Activated CD4-positive, CD25-positive, alpha-beta regulatory T cell treated with anti-CD3 and anti-CD28 coated beads, Interleukin-2, amount 50 U/mL, for 24 hours (primary cell): Measurements from ENCODE around the gene DPF3.
A peak's percentile ranks its signal among the peaks of the same experiment; 100 is the strongest.

Source experiments
- ATAC-seq, 2 donors: fragments of 150-1000 bp; cut with Tn5 transposase; one replicate each; pipeline ENCODE4 v1.10.0; 2021; ENCODE audit warnings: mild to moderate bottlenecking in 1 of 2, moderate library complexity in 1 of 2

DPF3 gene

DNA sequence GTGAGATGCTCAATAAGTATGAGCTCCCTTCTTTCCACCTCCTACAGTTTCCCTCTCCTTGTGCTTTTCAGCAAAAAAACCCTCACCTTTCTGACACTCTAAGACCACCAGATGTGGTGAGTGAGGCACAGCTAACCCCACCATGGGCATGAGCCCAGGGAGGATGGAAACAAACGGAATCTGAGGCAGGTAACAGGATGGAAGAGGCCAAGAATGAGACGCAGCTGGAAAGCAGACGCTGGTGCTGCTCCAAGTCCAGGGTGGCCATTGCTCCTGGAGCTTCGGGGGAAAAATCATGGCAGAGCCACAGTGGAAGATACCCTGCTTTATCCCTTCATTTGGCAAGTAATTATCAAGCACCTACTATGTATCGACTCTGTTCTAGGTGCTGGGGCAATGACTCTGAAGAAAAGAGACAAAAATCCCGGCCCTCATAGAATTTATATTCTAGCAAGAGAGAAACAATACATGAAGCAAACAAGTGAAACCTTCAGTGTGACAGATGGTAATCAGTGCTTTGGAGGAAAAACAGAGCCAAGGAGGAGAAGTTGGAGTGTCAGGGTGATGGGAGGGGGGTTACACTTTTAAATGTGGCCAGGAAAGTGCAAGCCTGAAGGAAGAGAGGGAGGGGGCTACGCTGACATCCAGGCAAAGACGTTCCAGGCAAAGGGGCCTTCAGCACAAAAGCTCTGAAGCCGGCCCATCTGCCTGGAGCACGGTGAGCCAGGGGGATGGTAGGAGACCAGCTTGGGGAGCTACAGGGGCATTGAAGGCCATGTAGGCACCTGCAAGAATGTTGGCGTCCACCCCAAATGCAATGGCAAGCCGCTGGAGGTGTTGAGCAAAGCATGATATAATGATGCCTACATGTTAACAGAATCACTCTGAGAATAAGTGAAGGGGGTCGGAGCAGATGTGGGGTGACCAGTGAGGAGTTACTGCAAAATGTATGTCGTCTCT, 154.2 kb downstream of the DPF3 start:
- no peak for ATAC-seq

DNA sequence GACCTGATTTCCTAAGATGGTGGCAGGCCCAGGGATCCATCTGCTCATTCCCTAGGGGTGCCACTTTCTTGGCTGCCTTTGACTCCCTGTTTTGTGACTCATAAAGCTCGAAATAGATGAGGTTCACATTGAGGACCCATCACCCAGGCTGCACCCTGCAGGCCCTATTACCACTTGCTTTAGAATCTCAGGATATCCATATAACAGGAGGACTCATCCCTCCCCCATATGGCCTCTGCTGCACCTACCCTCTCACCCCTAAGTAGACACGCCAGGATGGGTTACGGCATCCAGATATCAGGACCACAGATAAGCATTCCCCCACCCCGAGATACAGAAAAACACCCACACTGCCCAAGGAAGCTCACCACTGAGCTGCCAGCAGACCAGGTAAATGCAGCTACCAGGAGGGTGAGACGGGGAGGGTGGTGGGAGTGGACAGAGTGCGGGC, 155.7 kb downstream of the DPF3 start:
- ATAC-seq = no peak

DNA sequence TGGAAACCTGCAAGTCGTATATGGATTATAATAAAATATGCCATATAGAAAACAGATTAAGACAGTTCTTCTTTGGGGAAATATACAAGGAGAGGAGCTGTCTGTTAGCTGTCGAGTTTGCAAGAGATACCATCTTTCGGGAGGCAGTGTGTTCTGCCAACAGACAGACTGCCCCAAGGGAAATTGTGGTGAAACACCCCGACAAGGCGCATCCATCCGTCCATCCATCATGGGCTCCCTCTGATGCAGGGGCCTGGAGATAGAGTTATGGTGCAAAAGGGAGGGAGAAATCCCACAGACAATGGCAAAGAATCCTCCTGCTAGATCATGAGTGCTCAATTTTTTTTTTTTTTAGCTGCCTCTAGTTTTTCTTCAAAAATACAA, 156.3 kb downstream of the DPF3 start:
- ATAC-seq = no peak

DNA sequence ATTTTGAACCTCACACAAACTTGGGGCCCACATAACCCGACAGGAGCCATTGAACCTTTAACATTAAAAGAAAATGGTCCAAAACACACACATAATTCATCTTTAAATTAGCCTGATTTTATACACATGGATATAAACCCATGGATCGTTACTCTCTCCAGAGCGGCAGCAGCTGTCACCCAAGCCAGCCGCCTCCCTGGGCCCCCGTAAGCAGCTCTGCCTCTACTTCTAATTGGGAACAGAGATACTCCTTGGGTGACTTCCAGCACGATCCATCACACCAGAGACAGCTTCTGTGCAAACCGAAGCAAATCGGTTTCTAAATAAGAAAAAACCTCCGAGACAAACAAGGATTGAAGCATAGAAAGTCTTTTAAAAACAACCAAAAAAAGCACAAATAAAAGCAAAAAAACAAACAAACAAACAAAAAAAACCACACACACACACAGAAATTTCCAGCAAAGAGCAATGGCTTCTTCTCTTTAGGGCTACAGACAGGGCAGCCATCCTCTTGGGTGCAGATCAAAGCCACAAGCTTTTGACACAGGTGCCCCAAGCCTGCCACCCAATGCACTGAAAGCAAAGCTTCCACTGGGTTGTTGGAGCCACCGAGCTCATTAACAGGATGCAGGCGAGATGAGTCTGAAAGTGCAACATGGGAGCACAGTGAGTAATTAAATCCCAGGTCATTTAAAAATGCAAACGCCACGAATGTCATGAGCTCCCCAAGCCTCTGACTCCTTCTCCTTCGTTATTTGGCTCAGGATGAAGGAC, 156.9 kb downstream of the DPF3 start:
- no peak for ATAC-seq

DNA sequence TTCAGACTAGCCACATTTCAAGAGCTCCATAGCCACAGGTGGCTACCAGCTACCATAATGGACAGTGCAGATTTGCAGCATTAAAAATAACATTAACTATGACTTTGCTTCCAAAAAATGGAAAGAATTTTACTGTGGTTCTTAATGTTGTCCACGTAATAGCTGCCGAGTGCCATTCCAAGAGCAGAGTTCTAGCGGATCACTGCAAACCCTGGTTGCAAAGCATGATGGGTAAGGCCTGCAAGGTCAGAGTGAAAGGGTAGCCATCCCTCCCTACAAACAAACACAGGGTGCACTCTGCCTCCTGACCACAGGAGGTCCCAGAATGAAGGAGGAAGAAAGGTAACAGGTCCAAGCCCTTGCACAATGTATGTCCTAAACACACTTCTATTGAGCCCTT, 157.6 kb downstream of the DPF3 start:
- no peak for ATAC-seq

DNA sequence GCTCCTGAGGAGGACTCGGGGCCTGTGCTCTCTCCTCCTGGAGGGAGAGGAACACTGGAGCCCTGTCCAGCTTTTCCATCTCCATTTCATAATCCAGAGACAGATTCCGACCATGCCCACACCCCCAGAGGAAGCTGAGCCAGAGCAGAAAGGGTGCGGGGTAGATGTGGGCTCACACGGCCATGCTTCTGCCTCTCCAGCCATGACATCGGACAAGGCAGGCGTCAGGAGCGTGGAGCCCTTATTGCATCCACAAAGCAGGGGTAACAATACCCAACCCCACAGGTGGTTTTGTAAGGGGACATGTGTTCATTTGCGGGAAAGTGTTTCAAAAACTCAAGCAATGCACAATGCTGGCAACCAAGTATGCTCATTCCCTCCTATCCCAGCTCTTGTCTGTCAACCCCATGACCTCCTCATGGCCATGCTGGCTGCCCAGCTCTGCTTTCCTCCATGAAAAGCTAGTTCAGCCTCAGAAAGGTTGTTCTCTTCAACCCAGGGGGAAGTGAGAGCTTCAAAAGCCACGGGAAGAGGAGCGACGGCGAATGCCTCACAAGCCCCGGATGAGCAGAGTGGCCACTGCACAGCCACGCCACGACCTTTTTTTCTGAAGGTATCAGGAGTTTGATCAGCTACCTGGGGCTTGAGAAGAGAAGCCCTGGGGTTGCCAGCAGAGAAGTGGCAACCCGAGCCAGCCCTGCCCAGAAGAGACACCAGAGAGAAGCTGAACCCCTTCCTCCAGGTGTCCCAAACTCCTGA, 161.7 kb downstream of the DPF3 start:
- ATAC-seq = no peak

DNA sequence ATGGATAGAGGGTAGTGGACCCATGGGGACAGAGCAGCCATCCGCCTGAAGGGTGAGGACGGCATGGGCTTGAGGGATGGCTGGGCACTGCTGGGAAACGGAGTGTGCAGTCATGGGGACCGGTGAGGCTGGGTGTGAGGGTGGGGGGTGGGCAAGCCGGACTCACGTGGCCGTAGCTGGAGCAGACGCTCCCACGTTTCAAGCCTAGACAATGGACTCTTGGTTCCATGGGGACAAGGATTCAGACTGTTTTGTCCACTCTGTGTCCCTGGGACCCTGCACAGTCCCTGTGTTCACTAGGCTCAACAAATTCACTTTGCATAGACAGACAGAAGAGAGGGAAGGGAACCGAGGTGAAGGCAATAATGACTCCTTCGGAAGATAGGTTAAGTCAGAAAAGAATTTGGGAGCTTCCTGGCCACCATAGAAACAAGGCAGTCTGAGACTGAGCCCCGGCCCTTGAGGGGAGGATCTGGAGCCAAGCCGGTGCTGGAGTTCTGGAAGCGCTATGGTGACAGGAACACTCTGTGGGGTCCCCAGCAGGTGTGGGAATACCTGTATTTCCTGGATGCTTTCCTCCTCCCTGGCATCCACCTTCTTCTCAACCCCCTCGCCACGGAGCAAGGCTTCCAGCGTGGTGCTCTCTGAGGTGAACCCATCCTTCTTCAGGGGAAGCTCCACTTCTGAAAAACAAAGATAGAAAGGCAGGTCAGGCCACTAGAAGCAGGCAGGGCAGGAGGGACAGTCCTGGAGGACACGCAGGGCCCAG, 162.5 kb downstream of the DPF3 start:
- no peak for ATAC-seq

DNA sequence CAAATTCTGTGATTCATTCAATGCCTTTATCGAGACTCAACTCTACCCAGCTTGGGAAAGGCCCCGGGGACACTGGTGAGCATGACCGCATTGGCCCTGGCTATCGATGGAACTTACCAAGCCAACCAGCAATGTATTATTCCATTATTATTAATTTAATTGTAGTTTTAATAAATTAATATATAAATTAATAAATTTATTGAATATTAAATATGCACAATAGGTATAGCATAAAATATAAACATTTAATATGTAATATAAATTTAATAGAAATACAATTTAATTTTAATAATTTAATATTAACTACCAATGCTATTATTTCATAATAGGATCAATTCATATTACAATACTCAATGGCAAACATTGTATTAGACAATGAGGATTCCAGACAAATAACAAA, 163.4 kb downstream of the DPF3 start:
- no peak for ATAC-seq

DNA sequence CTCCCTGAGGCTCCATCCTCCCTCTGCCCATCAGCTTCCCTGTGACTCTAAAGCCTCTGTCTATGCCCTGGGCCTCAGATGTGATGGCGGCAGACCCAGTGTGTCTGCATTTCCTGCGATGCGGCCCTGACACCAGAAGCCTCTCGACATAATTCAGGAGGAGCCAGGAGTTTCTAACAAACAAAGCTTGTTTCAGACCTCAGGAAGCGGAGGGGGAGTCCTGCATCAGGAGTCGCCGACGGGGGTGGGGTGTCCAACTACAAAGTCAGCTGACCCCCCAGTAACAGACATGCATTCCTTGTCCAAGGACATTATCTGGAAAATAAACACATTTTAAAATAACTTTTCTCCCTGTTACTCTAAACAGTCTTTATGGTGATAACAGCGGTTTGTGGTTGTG, 167.5 kb downstream of the DPF3 start:
- no peak for ATAC-seq

DNA sequence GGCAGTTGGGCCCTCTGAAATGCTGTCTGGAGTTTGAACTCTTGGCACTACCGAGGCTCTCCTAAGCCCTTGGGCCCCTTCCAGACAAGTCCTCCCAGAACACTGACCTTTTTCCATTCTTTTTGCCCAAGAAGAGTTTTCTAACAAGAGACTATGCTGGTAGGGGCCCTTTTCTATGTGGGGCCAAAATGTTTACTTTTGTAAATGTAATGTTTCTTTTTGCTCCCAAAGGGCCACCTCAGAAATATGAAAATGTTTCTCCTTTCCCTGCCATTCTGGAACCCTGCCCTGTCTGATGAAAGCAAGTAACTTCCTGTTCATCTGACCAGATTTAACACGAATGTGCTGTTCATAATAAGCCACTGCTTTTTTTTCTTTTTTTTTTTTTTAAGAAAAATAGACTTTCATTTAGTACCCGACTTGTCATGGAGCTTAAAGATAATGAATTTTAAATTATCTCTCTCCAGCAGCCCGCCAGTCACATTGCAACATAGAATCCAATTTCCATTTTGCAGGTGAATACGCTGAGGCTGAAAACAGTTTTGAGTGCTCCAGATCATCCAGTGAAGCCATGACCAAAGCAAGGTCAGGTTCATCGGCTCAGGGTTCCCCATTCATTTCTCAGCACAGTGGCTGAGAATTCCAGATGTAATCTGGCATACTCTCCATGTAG, 169.9 kb downstream of the DPF3 start:
- ATAC-seq = no peak

DNA sequence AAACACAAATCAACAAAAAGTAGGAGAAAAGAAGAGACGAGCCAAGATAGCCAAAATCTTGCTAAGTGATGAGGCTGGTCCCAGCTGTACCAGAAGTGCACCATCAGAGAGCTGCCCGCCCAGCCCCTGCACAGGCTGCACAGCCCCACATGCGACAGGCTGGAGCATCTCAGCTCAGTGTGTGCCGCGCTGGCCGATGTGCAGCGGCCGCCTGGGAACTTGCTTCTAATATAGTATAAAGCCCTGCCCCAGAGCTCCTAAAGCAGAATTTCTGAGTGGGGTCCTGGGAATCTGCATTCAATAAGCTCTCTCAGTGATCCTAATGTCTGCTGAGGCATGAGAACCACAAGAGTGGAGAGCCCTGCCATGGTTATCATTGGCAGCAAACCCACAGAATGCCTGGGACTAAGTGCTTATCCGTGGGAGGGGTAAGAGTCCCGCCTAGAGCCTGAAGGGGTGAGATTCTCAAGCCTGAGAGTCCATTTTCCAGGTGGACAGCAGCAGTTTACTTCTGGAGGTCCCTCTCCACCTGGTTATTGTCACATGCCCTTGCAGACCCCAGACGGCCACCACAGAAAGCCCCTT, 171.6 kb downstream of the DPF3 start:
- ATAC-seq = no peak

DNA sequence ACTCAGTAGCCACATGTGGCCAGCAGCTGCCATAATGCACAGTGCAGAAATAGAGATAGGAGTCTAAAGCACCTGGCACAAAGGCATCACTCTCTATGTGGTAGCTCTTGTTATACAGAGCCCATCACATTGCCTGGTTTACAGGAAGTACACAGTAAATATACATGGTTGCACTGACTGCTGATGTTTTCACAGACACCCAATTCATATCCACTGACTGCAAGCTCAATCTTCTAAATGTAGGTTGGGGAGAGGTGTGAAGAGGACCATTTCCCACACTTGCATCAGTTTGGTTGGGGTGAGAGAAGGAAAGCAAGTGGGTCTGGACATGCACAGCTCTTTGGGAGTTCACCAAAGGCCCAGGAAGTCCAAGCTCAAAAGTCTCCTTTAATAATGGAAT, 172.8 kb downstream of the DPF3 start:
- ATAC-seq = no peak

DNA sequence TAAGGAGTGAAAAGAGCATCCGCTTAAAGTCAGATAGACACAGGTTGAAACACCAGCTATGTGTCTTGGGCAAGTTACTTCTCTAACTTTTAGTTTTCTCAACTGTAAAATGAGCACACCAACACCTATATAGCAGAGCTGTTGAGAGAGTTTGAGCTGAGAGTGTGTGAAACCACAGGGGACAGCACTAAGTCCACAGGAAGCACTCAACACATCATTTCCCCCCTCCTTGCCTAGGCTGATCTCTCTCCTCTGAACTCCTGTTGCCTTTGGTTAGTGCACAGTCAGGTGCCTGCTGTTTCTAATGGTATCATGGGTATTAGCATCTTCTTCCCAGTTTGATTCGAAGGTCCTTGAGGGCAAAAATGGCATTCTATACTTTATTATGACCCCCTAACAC, 176.7 kb downstream of the DPF3 start:
- no peak for ATAC-seq

DNA sequence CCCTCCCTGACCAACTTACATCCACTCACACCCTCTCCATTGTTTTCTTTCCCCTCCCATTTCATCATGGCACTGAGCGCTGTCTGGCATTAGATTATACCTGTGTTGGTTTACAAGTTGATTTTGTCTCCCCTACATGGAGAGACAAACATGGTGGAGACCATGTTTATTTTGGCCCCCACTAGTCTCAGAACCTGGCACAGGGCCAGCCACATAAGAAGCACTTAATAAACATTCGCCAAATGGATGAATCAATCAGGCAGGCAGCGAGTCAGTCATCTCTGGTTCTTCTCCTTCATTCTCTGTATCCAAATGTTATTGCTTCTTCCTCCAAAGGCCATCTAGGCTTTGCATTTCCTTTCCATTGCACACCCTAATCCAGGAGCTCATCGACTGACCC, 177.4 kb downstream of the DPF3 start:
- no peak for ATAC-seq

DNA sequence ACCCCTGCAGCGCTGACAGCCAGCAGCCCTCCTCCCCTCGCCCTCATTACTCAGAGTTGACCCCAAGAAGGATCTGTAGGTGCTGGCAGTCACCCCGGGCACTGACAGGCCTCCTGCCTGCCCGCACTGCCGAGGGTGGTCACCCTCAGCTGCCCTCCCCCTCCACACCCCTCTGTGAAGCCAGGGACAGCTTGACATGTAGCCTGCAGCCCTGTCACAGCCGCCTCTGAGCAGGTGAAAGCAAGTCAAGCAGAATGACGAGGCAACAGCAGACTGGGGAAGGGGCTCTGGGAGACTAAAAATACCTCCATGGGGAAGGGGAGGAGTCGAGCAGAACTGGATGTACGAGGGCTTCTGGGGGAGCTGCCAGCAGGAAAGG, 178.1 kb downstream of the DPF3 start:
- ATAC-seq = no peak

DNA sequence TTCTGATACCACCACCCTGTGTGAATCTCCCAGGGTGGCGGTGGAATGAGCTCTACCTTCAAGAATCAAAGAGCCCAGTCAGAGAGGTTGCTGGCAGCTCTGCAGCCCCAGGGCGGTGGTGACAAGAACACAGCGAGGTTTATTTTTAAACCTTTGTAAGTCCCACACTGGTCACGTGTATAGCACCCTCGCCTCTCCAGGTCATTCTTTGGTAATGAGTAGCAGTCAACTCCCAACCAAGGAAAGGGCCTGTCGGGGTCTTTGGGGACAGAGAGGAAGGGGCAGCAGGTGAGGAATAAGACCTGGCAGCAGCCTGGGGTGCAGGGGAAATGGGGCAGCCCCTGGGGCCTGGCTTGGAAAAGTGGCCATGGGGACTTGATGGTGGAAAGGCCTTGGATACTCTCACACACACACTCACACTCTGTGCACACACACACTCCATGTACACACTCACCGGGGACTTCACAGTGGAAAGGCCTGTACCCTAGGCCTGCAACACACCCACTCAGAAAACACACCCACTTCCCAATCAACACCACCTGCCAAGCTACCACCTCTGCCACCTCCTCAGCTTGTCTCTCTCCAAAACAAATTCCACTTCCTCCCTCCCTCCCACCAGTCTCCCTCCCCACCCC, 178.6 kb downstream of the DPF3 start:
- no peak for ATAC-seq

DNA sequence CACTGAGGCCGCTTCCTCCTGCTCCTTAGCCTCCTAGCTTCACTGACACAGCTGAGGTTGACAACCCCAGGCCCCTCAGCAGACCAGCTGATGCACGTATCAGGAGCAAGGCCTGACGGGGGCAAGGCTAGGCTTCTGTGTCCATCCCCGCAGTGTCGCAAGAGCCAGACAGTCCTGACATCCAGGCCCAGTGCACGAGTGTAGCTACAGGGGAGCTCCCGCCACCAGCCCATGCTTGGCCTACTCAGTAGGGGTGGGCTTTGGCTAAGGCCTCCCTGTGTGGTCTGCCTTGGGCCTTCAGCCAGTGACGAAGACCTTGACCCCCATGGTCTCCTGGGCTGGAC, 179.1 kb downstream of the DPF3 start:
- ATAC-seq = no peak

DNA sequence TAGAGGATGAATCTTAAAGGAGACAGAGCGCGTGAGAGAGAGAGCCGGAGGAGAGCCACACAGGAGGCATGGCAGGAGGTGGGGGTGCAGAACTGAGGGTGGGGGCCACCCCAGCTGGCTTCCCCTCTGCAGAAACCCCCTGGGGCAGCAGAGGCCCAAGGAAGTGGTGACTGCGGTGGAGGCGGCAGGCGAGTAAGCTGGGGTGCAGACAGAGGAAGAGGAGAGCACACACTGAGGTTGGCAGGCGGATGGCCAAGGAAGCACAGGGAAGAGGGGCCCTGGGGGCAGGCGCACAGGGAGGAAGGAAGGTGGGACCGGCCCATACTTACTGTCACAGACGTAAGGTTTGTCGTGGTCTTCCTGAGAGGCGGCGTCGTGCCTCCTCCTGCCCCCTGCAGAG, 179.8 kb downstream of the DPF3 start:
- ATAC-seq = peak; percentile 25 to 48

DNA sequence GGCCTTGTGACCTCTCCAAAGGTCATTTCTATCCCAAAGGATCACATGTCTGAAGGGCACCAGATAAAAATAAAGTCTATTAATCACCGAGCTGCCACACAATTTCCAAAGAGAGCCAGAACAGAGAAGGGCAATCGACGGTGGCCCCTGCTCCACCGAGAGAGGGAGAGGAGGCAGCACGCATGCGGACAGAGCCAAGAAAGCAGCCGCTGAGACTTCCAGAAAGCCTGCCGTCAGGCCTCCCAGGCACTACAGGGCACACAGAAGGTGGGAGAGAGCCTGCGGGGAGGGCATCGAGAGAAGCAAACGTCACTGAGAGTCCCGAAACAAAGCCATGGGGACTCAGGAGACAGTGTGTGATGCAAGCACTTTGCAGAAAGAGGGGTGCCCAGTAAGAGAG, 182.0 kb downstream of the DPF3 start:
- ATAC-seq = no peak

DNA sequence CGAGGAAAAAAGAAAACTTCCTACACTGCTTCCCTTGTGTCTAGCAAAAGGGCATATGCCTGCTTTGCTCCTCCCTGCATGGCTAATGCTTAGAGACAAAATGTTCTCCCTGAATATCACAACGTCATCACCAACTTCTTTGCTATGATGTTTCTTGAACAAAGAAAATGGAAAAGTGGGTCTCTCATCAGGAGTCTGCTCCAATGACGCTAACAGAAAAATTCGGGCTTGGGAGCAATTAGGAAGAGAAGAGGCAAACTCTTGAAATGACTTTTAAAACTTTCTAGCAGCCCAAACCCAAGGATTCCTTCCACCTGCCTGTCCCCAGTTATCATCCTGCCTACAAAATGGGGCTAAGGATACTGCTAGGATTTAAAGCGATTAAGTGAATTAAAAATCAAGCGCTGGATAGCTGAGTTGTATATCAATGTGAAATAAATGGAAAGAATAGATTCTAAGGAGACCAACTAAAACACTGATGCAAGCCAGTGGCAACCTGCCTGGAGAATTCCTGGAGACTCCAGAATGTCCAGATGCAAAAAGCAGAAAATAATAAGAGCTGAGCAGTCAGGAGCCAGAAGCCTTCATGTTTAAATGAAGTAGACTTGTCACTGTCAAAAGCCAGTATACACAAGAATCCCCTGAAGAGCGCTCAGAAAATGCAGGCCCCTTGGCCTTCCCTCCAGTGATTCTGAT, 183.8 kb downstream of the DPF3 start:
- no peak for ATAC-seq
